Astrocyte of the spinal cord (primary cell): Measurements from ENCODE around the gene COA6.

Experiments used
- DNase-seq: peaks from one replicate; pipeline ENCODE4 v3.0.0; 2011; ENCODE audit warnings: low read depth, low spot score
- H3K4me3 ChIP-seq: 2 replicates; pipeline ENCODE4 v1.5.1; 2011; ENCODE audit warnings: low read depth, mild to moderate bottlenecking, low read length, moderate library complexity
- in situ Hi-C: cut with HindIII; loops from 2 replicates; pipeline ENCODE4 v1.10.0; 2017; ENCODE audit warnings: low sequenced_read_pairs
- TF ChIP-seq, protein P1 (sequence below): IDR thresholded peaks from 2 replicates; pipeline ENCODE4 v1.5.1; 2012; ENCODE audit warnings: low read depth, mild to moderate bottlenecking, low read length, inconsistent platforms

The COA6 gene

DNA sequence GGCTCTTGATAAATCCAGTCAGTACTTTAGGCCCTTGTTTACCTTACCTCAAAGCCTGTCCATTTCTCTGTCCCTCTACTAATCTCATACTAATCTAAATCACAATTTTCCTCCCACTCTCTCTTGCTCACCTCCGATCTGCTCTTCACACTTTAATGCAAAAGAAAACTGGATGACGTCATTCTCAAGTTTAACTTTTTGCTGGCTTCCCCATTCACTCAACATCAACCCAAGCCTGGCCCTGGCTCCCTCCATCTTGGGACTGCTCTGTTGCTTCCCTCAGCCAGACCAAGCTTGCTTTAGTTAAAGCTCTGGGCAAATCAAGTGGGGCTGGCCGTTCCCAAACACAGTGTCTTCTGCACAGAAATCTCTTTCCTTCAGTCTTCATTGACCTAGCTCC, 29.7 kb downstream of the COA6 start:
- TF ChIP-seq, protein P1, sequence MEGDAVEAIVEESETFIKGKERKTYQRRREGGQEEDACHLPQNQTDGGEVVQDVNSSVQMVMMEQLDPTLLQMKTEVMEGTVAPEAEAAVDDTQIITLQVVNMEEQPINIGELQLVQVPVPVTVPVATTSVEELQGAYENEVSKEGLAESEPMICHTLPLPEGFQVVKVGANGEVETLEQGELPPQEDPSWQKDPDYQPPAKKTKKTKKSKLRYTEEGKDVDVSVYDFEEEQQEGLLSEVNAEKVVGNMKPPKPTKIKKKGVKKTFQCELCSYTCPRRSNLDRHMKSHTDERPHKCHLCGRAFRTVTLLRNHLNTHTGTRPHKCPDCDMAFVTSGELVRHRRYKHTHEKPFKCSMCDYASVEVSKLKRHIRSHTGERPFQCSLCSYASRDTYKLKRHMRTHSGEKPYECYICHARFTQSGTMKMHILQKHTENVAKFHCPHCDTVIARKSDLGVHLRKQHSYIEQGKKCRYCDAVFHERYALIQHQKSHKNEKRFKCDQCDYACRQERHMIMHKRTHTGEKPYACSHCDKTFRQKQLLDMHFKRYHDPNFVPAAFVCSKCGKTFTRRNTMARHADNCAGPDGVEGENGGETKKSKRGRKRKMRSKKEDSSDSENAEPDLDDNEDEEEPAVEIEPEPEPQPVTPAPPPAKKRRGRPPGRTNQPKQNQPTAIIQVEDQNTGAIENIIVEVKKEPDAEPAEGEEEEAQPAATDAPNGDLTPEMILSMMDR = no peak
- no peak overlapping the region for H3K4me3 ChIP-seq
- DNase-seq = no peak
- in situ Hi-C loops = no loop called here

DNA sequence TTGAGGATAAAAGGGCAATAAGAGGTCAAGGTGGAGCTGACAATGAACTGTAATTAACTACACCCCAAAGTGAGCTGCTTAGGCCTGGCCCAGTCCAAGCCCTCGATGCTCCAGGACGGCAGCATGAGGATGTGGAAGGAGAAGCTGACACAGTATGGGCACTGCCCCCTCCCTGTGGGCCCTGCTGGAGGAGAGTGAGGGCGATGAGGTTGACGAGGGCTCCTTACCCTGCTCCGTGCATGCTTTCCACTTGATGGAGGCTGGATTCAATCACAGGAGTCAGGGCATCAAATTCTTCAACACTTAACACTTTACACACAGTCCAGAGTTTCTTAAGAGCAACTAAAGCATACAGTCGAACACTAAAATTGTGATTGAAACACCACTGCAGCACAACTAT, 32.4 kb downstream of the COA6 start:
- no peak for DNase-seq
- TF ChIP-seq, protein P1 = no peak
- in situ Hi-C loops = no loop called here

DNA sequence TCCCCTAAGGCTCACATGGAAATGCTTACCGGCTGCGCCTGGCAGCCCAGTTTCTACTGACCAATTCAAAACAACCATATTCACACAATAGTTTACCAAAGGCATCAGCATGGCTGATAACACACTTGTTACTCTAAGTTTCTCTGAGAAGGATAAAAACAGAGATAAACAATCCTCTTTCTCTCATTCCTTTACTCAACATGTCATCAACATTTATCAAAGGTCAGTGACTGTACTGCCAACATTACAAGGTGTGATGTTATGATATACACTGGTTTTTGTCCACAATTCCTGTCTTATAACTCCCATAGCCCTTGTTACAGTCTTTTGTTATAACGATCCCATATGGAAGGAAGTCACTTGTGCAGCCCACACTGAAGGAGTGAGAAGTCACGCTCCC, 33.6 kb downstream of the COA6 start:
- no peak for DNase-seq
- in situ Hi-C loops = no loop called here
- H3K4me3 ChIP-seq = no peak overlapping the region
- TF ChIP-seq, protein P1 = no peak

More for the DNA sequence above, 32.4 kb downstream of the COA6 start:
- no peak overlapping the region for H3K4me3 ChIP-seq

DNA sequence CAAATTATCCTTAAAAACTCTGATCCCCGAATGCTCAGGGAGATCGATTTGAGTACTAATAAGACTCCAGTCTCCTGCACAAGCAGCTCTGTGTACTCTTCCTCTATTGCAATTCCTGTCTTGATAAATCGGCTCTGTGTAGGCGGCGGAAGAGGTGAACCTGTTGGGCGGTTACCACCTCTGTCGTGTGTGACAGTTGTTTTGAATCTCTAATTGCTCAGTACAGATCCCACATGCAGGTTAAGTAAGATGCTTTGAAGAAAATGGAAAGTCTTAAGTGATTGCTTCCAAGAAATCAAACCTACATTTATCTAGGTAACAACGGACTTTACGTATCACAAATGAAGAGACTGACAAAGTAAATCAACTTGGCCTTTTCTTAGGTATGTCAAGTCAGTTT, 35.5 kb downstream of the COA6 start:
- DNase-seq = no peak
- TF ChIP-seq, protein P1 = no peak
- in situ Hi-C loops = no loop called here
- H3K4me3 ChIP-seq = no peak overlapping the region

DNA sequence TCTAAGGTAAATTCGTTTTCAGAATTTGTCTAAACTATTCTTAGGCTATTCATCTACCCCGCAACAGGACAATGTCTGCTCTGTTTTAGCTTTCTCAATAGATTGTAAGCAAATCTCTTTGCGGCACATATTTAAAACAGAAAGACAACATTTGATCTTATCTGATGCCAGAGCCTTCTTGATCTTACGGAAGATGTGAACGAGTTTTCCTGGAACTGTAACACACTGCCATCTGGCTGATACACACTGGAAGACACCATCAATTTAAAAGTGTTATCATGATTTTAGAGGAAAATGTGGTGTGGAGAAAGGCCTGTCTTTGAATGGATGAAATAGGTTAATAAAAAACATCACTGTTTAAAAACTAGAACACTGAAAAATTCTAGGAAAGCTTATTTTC, 36.1 kb downstream of the COA6 start:
- TF ChIP-seq, protein P1 = peak; percentile 5
- in situ Hi-C loops = no loop called here
- DNase-seq = no peak
- no peak overlapping the region for H3K4me3 ChIP-seq

DNA sequence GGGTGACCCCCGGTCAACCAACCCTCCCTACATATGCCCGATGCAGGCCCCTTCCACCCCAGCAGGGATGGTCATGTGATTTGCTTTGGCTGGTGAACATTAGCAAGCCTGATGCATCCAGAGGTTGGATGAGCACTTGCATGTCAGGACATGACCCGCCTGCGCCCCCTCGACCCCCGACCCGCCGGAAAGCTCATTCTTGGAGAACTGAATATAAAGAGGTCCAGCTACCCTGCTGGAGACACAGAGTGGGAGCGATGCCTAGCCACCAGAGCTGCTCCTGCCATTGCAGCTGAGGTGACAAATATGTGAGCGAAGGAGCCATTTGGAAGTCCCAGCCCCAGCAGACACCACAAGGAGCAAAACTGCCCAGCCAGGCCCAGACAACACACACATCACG, 39.6 kb downstream of the COA6 start:
- DNase-seq = no peak
- H3K4me3 ChIP-seq = no peak overlapping the region
- in situ Hi-C loops = no loop called here
- TF ChIP-seq, protein P1 = no peak

DNA sequence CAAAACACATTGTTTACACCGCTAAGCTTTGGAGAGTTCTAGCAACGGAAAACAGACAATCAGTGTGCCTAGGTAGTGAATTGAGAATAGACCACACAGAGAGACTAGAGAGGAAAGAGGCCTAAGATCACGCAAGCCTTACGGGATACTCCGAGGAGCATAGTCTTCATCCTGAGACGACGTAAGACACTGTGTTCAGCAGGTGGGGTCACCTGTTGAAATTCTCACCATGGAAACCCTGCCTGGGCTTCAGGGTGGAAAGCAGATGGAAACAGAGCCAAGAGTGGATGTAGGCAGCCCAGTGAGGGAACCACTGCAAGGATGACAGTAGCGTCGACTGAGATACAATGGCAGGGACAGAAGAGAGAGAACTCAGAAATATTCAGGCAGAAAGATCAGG, 40.2 kb downstream of the COA6 start:
- no peak overlapping the region for H3K4me3 ChIP-seq
- TF ChIP-seq, protein P1 = no peak
- in situ Hi-C loops = no loop called here
- DNase-seq = no peak
